ENCODE measurements around the gene VSIG8.

The VSIG8 gene

GRCh38 chr1:159867664-159868026, 5.2 kb upstream of the VSIG8 start:
- no peak for TF ChIP-seq CTCF (IDR thresholded peaks at IDR 0.05; ENCODE audit: low read depth, low read length)
- DNase-seq = peak; percentile 60
- peaks cover 96% of the 10 kb centered on the region for H3K27me3 ChIP-seq (ENCODE audit: insufficient read depth, low read depth, severe bottlenecking)
- H3K4me3 ChIP-seq (ENCODE audit: low read depth, low read length) = no peak overlapping the region
- H3K36me3 ChIP-seq = no peaks in the 10 kb centered on the region
- peaks cover 10% of the 10 kb centered on the region for H3K9me3 ChIP-seq (ENCODE audit: severe bottlenecking)
- no peak overlapping the region for H3K27ac ChIP-seq

DNA sequence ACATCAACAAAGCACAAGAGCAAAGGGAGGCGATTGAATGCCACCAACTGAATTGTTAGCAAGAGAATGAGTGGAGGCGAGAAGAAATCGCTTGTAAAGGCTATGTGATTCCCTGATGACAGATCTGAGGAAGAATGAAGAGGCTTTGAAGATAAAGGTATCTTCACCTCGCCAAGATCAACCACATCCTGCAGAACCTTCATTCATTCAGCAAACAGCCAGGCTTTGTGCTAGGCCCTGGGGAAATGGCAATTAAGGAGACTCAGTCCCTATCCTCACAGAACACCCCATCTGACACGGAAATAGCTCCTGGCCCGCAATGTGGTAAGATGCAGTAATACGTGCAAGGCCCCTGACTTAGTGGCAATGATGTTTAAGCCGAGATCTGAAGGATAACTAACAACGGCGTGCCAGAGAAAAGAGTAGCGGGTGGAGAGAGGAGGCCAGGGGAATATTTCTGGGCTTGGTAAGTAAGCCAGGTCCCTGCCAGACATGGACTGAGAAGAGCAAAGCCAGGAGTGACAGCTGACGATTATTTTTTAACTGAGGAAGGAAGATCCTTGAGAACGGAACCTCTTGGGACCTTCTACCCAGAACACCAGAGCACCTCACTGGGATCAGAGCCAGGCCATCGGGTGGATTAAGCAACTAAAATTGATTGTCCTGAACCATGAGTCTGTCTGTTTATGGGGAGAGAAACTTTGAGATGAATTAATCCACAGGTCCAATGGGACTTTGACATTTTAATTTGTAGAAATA, 4.6 kb upstream of the VSIG8 start:
- Histone ChIP-seq H3K4me3 (ENCODE audit: low read depth, low read length) (no peak overlapping the region), H3K9me3 (ENCODE audit: severe bottlenecking) (peaks cover 10% of the 10 kb centered on the region), H3K27me3 (ENCODE audit: insufficient read depth, low read depth, severe bottlenecking) (peaks cover 96% of the 10 kb centered on the region), H3K36me3 (no peaks in the 10 kb centered on the region), H3K27ac (no peak overlapping the region)
- no peak for TF ChIP-seq CTCF (IDR thresholded peaks at IDR 0.05; ENCODE audit: low read depth, low read length)
- DNase-seq = no peak

DNA sequence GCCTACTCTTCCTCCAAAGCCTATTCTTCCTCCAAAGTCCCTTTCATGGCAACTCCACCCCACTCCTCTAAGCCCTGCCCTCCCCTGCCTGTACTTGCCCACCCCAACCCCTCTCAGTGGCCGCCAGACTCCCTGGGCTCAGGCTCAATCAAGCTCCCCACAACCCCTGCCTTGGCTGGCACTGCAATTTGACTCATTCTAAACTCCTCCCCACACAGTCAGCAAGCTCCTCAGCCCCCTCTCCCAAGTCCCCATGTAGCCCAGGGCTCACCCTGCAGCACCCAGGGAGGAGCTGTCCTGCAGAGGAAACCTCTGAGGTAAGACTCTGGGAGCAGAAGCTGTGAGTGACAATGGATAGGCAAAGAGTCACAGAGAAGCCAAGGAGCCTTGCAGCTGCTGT, 3.6 kb upstream of the VSIG8 start:
- DNase-seq = no peak
- no peak overlapping the region for H3K27ac ChIP-seq
- H3K27me3 ChIP-seq (ENCODE audit: insufficient read depth, low read depth, severe bottlenecking) = peaks cover 96% of the 10 kb centered on the region
- TF ChIP-seq CTCF (IDR thresholded peaks at IDR 0.05; ENCODE audit: low read depth, low read length) = no peak
- H3K4me3 ChIP-seq (ENCODE audit: low read depth, low read length) = no peak overlapping the region
- H3K36me3 ChIP-seq = no peaks in the 10 kb centered on the region
- H3K9me3 ChIP-seq (ENCODE audit: severe bottlenecking) = peaks cover 10% of the 10 kb centered on the region

- no peaks in the 10 kb centered on the region for H3K36me3 ChIP-seq
- no peak for DNase-seq
- H3K27ac ChIP-seq = no peak overlapping the region
- peaks cover 96% of the 10 kb centered on the region for H3K27me3 ChIP-seq (ENCODE audit: insufficient read depth, low read depth, severe bottlenecking)
- peaks cover 10% of the 10 kb centered on the region for H3K9me3 ChIP-seq (ENCODE audit: severe bottlenecking)
- no peak for TF ChIP-seq CTCF (IDR thresholded peaks at IDR 0.05; ENCODE audit: low read depth, low read length)
- H3K4me3 ChIP-seq (ENCODE audit: low read depth, low read length) = no peak overlapping the region
Observed at GRCh38 chr1:159864262-159864661, 1.8 kb upstream of the VSIG8 start.

GRCh38 chr1:159862031-159862430, 426 bp downstream of the VSIG8 start:
- no peak overlapping the region for H3K27ac ChIP-seq
- no peaks in the 10 kb centered on the region for H3K36me3 ChIP-seq
- DNase-seq = no peak
- H3K9me3 ChIP-seq (ENCODE audit: severe bottlenecking) = peaks cover 2% of the 10 kb centered on the region
- TF ChIP-seq CTCF (IDR thresholded peaks at IDR 0.05; ENCODE audit: low read depth, low read length) = no peak
- no peak overlapping the region for H3K4me3 ChIP-seq (ENCODE audit: low read depth, low read length)
- H3K27me3 ChIP-seq (ENCODE audit: insufficient read depth, low read depth, severe bottlenecking) = peaks cover 93% of the 10 kb centered on the region

DNA sequence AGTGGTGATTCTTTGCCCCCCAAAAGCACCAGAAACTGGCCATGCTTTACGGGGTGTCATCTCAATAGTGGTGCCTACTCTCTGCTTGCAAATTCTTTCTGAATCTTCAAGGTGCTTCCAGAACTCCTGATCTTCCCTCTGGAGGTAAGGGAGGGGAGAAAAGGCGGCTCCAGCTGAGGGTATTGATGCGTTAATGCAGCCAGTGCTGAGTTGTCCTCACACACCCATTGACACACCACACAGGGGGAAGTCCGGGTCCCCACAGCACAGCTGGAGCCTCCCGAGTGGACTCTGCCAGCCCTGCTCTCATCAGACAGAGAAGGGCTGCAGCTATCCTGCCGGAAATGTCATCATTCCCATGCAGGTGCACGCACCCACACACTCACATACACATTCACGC, 1.2 kb downstream of the VSIG8 start:
- DNase-seq = no peak
- Histone ChIP-seq H3K4me3 (ENCODE audit: low read depth, low read length) (no peak overlapping the region), H3K27me3 (ENCODE audit: insufficient read depth, low read depth, severe bottlenecking) (peaks cover 93% of the 10 kb centered on the region), H3K27ac (no peak overlapping the region), H3K9me3 (ENCODE audit: severe bottlenecking) (no peaks in the 10 kb centered on the region), H3K36me3 (no peaks in the 10 kb centered on the region)
- no peak for TF ChIP-seq CTCF (IDR thresholded peaks at IDR 0.05; ENCODE audit: low read depth, low read length)
